ENCODE data around the gene RASAL2.

GRCh38 chr1:178330848-178331497 lies 237.1 kb downstream of the RASAL2 start:
- TF ChIP-seq POLR2A (IDR thresholded peaks at IDR 0.05; ENCODE audit: low read length) (no peak), GATA1 (IDR thresholded peaks at IDR 0.05; ENCODE audit: low read depth, low read length) (no peak)

Measured in erythroblast (primary cell).